HG03060 (cell line): ENCODE measurements around the gene YIPF4.
A peak's percentile ranks its signal among the peaks of the same experiment; 100 is the strongest.
"Not testable (repeated sequence)": the region's sequence is repeated elsewhere in the genome, so short reads cannot be mapped to it uniquely, and the experiment has no call there.

ENCODE experiments used
- ATAC-seq: cut with Tn5 transposase; IDR thresholded peaks from one replicate; pipeline ENCODE4 v1.9.1; 2021; ENCODE audit warnings: low read depth, moderate number of reproducible peaks; ENCODE audit not compliant: unreplicated experiment

Gene YIPF4

GRCh38 chr2:32284321-32284720 is 6.6 kb downstream of the YIPF4 start:
- ATAC-seq, result no peak

DNA sequence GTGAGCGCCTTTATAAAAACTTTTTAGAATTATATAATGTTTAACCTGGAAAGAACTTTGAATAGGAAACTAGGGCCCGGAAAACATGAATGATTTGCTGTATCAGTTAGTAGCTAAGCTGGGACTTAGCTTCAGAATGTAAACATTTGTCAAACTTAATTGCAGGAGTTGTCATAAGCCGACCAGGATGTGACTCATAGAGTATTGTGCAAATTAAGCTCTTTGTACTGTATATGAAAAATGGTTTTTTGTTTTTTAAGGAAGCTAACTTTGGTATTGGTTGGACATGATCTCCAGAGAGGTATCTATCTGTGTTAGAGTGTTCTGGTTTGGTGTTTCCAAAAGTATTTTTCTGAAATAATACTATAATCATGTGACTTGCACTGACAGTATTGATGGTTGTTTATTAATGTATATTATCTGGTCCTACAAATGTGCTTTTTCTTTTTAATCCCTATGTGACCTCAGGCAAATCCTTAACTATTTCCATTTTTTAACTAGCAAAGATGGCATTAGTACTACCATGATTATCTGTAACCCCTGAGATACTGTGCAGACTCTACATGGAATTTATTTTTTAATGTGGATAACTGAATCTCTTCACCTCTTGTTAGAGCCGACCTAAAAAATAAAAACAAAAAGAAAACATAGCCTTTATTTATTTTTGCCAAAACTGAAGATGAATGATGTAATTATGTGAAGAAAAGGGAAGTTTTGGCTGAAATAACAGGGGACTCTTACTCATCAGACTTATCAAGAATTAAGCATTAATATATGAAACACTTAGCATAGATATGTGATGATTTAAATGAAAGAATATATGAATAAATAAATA is 11.7 kb downstream of the YIPF4 start:
- no peak for ATAC-seq

DNA sequence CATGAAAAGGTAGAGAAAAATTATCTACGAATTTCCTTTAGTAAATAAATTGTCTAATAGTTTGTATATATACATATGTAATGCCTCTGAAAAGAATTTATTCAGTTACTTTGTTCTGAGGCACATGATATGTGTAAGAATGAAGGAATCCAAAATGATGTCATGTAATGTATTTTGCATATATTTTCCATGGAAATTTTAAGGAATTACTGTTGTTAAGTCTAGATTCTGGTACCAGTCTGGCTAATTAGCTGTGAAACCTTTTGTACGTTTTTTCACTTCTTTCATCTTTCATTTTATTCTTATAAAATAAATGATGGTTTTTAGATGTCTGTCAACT is 12.3 kb downstream of the YIPF4 start:
- no peak for ATAC-seq

GRCh38 chr2:32291746-32292145 is 14.0 kb downstream of the YIPF4 start:
- ATAC-seq, result no peak

- ATAC-seq, result not testable (repeated sequence)
Observed at GRCh38 chr2:32293493-32293892, 15.8 kb downstream of the YIPF4 start.

- ATAC-seq, result not testable (repeated sequence)
Observed at GRCh38 chr2:32293966-32294562, 16.4 kb downstream of the YIPF4 start.

DNA sequence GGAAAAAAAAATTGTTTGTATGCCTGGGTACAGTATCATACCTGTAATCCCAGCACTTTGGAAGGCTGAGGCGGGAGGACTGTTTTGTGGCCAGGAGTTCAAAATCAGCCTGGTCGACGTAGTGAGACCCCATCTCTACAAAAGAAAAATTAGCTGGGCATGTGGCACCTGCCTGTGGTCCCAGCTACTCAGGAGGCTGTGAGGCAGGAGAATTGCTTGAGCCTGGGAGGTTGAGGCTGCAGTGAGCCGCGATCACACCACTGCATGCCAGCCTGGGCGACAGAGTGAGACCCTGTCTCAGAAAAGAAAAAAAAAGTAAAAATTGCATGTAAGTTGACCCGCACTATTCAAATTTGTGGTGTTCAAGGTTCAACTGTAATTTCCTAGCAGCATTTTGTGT is 32.9 kb downstream of the YIPF4 start:
- no peak for ATAC-seq

GRCh38 chr2:32314886-32315285 is 37.2 kb downstream of the YIPF4 start:
- no peak for ATAC-seq

GRCh38 chr2:32328679-32329078 is 51.0 kb downstream of the YIPF4 start:
- not testable (repeated sequence) for ATAC-seq

- not testable (repeated sequence) for ATAC-seq
Observed at GRCh38 chr2:32329180-32329980, 51.7 kb downstream of the YIPF4 start.

DNA sequence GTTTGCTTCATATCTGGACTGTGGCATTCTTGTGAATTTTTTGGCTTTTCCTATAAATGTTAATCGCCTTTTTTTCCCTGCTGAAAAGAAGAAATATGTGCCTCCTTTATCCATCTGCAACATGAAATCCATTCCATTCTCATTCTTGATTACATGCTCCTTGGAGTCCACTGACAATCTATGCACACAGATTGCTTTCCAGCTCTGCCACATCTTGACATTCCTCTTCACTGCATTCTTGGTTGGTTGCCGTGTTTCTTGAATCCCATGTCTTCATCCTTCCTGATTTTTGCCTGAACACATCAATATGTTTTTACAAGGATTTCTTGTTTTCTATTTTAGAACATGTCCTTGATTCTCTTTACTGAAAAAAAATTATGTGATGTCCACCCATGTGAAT is 52.4 kb downstream of the YIPF4 start:
- ATAC-seq, result no peak

DNA sequence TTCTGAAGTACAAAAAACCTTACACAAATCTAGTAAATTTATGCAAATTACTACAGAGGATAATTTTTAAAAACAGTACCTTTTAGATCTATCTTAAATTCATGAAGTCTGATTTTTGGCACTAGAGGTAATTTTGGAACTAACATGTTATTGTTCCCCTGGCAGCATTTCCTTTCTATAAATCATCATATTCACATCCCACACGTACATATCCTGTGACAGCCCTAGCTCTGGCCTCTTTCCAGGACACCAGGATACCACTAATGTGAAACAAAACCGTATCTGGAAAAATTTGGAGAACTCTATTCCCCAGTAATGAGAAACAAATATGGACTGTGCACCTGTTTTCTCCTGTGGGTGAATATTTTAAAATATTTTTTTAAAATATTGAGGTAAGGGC is 65.1 kb downstream of the YIPF4 start:
- ATAC-seq, result no peak

DNA sequence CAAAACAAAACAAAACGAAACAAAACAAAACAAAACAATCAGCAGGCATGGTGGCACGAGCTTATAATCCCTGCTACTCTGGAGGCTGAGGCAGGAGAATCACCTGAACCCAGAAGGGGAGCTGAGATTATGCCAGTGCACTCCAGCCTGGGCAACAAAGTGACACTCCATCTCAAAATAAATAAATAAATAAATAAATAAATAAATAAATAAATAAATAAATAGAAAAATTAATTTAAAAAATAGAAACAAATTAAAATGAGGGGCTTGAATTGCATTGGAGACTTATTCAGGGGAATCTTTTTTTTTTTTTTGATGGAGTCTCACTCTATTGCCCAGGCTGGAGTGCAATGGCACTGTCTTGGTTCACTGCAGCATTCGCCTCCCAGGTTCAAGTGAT is 73.1 kb downstream of the YIPF4 start:
- ATAC-seq, result not testable (repeated sequence)

GRCh38 chr2:32355976-32356680 is 78.4 kb downstream of the YIPF4 start:
- peak; percentile 1 for ATAC-seq

- ATAC-seq, result peak; percentile 70
Observed at GRCh38 chr2:32356681-32357317, 79.1 kb downstream of the YIPF4 start, which contains the start of gene BIRC6. TSS of gene BIRC6 (plus strand) at chr2:32357023. CDS start at chr2:32357162, 139 bp downstream.

- ATAC-seq, result no peak
Observed at GRCh38 chr2:32357318-32358110, 79.8 kb downstream of the YIPF4 start.

GRCh38 chr2:32358111-32358482 is 80.4 kb downstream of the YIPF4 start:
- no peak for ATAC-seq

- ATAC-seq, result no peak
Observed at GRCh38 chr2:32360416-32360815, 82.7 kb downstream of the YIPF4 start.

DNA sequence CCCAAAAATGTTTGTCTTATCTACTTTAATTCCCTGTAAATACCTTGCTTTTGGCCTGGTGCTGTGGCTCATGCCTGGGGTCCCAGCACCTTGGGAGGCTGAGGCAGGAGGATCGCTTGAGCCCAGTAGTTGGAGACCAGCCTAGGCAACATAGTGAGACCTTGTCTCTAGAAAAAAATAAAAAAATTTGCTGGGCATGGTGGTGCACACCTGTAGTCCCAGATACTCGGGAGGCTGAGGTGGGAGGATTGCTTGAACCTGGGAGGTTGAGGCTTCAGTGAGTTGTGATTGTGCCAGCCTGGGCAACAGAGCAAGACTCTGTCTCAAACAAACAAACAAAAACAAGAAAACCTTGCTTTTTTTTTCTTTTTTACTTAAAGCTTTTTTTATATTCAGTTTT is 85.3 kb downstream of the YIPF4 start:
- not testable (repeated sequence) for ATAC-seq
